Omental fat pad (tissue), 4 donors: ENCODE data around the gene BCL2L1. TPM values are rescaled to one million over a fixed set of nuclear protein-coding genes. Genes with fewer than 3 reads are reported as not detected.

Source experiments
- ATAC-seq: fragments of 150-250 bp; one replicate; pipeline ENCODE4 v1.9.1; 2016; ENCODE audit warnings: mild to moderate bottlenecking, moderate library complexity; ENCODE audit not compliant: low FRiP score
- DNase-seq: peaks from one replicate; pipeline ENCODE4 v3.0.0-alpha.2; 2019; ENCODE audit warnings: low spot score
- CTCF ChIP-seq, 3 donors: fragments of 450-650 bp; IDR thresholded peaks; one replicate each; pipeline ENCODE4 v1.5.1; 2016 to 2017; ENCODE audit warnings: antibody characterized with exemption in 3 of 3, mild to moderate bottlenecking in 3 of 3, moderate library complexity in 2 of 3
- total RNA-seq, 4 donors: library from RNA; depleted of rRNA; stranded (reverse); fragments of >200 nt; gene quantifications; one replicate each; pipeline ENCODE4 v1.1.0, GENCODE V29; 2016

The BCL2L1 gene
- total RNA-seq, 4 donors from 2014 or later = 65.0 to 140 (median 112) TPM

GRCh38 chr20:31687777-31688176 lies 34.9 kb downstream of the BCL2L1 start:
- no peak for DNase-seq
- no peak for ATAC-seq

GRCh38 chr20:31685853-31686643 lies 36.6 kb downstream of the BCL2L1 start:
- TF ChIP-seq CTCF (IDR thresholded peaks at IDR 0.05) = no peak
- no peak for DNase-seq

More at GRCh38 chr20:31687777-31688176, 34.9 kb downstream of the BCL2L1 start:
- no peak for TF ChIP-seq CTCF (IDR thresholded peaks at IDR 0.05)

DNA sequence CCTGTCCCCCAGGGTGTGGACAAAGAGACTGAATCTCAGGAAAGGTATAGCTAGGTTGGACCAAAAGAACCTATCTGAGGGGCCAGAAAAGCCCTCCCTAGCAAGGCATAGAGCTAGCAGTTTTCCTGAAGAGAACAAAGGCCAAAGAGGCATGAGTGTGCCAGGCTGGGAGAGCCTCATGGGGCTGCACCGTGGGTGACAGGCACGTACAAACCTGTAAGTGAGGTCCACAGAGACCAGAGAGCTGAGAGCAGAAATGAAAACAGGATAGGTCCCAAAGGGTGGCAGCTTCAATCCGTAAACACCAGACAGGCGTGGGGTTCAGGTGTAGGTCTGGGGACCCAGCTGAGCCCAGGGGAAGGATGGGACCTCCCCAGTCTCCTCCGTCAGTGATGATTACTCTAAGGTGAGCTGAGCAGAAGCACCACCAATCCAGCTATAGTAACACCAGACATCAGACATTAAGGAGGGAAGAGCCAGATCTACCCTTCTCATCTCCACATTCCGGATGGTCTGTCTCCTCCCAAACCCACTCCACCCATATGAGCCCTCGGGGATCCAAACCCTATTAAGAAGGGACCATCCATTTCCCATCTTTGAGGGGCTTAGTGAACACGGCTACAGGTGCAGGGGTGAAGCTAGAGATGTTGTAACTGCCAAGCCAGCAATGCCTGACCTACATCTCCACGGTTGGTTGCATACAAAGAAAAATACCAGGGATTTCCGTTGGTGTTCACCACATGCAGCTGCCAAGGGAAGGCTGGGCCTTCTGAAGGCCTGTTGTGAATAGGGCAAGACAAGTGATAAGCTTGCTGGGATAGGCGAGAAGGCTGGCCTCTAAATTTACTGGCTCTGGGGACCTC lies 38.3 kb downstream of the BCL2L1 start:
- no peak for DNase-seq
- ATAC-seq = no peak
- no peak for TF ChIP-seq CTCF (IDR thresholded peaks at IDR 0.05)

More at GRCh38 chr20:31685853-31686643, 36.6 kb downstream of the BCL2L1 start:
- ATAC-seq = no peak

GRCh38 chr20:31682927-31683326 lies 39.7 kb downstream of the BCL2L1 start:
- DNase-seq (no peak), ATAC-seq (no peak)
- TF ChIP-seq CTCF (IDR thresholded peaks at IDR 0.05) = no peak

GRCh38 chr20:31682352-31682751 lies 40.3 kb downstream of the BCL2L1 start:
- TF ChIP-seq CTCF (IDR thresholded peaks at IDR 0.05) = no peak
- no peak for DNase-seq
- no peak for ATAC-seq

DNA sequence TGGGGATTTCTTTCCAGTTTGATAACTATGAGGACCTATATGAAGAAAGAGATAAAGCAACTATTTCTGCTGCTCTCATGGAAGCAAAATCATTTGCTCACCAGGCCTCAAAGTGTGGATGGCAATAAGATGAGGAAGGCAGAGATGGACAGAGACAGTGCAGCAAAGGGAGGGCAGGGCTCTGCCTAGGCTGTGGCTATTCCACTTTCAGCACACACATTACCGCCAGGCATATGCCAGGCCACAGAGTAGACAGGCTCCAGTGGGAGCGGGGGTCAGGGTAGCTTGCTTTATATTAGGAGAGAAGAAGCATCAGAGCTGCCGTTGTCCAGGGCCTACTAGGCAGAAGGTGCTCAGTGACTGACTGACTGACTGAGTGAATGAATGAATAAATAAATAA lies 40.9 kb downstream of the BCL2L1 start:
- DNase-seq (no peak), ATAC-seq (no peak)
- TF ChIP-seq CTCF (IDR thresholded peaks at IDR 0.05) = no peak
